Measurements from ENCODE around the gene AMH. TPM values are rescaled to one million over a fixed set of nuclear protein-coding genes. Genes with fewer than 3 reads are reported as not detected.
A peak's percentile ranks its signal among the peaks of the same experiment; 100 is the strongest.

Gene AMH
- total and polyA plus RNA-seq, 12 donors, result 0.15 to 1.0 (median 0.41) TPM

DNA sequence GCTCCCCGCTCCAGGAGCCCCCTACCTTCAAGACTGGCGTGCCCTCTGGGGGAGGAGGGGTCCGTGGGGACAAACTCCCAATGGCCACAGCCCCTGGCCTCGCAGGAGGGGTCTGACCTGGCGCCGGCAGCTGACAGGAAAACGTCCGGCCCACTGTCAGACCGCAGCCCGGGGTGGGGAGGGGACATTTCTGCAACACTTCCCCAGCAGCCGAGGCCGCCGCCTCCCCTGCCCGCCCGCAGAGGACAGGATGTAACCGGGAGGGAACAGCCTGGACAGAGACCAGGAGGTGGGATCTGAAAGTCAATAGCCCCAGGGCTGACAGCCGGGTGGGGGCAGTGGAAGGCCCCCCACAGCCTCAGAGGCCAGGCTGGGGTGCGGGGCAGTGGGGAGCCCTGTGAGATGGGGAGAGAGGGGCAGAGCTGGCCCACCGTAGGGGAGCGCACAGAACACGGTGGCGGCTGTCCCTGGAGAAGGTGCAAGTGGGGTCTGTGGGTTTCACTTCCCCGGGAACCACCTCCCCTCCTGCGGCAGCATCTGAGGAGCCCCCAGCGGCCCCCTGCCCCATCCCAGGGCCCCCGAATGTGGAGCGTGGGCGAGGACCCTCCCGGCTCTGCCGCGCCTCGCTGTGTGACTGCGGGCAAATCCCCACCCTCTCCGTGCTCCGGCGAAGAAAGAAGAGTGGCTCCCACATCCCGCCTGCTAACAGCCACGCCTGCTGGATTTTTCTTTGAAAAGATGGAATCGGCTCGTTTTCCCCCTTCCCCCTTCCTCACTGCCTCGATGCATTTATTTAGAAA, 33.1 kb downstream of the AMH start, which contains the start of gene PEAK3:
Gene PEAK3 (minus strand): TSS at position 114 of the 800 bp plus-strand sequence. CDS start 1,244 bp downstream, outside the sequence.
- Histone ChIP-seq H3K9me3 (no peaks in the 10 kb centered on the region), H3K36me3 (peaks cover 0 to 7% (median 0%) of the 10 kb centered on the region in 9 donors), H3K4me1 (peaks cover 2 to 16% (median 13%) of the 10 kb centered on the region in 9 donors), H3K27ac (peak within 1 kb of the TSS in 8 of 10 donors; percentile 11 to 87 (median 55)), H3K27me3 (peaks cover 0 to 21% (median 0%) of the 10 kb centered on the region in 7 donors), H3K4me3 (peak within 1 kb of the TSS; percentile 1 to 53 (median 48))
- DNase-seq (peak; percentile 81), ATAC-seq (peak; percentile 78 to 96 (median 92))
- WGBS, 2 donors, result 5 to 7% methylated on average over 40 to 41 of the region's 41 CpGs
- intact Hi-C loops (cut with DNase I), result loop anchor here in 2 of 10 donors (10.0 kb wide), 2 partner anchors 103 to 113 kb away; no protein-coding TSS in a partner anchor
- TF ChIP-seq, protein P1, sequence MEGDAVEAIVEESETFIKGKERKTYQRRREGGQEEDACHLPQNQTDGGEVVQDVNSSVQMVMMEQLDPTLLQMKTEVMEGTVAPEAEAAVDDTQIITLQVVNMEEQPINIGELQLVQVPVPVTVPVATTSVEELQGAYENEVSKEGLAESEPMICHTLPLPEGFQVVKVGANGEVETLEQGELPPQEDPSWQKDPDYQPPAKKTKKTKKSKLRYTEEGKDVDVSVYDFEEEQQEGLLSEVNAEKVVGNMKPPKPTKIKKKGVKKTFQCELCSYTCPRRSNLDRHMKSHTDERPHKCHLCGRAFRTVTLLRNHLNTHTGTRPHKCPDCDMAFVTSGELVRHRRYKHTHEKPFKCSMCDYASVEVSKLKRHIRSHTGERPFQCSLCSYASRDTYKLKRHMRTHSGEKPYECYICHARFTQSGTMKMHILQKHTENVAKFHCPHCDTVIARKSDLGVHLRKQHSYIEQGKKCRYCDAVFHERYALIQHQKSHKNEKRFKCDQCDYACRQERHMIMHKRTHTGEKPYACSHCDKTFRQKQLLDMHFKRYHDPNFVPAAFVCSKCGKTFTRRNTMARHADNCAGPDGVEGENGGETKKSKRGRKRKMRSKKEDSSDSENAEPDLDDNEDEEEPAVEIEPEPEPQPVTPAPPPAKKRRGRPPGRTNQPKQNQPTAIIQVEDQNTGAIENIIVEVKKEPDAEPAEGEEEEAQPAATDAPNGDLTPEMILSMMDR (IDR thresholded peaks at IDR 0.05), result no peak

DNA sequence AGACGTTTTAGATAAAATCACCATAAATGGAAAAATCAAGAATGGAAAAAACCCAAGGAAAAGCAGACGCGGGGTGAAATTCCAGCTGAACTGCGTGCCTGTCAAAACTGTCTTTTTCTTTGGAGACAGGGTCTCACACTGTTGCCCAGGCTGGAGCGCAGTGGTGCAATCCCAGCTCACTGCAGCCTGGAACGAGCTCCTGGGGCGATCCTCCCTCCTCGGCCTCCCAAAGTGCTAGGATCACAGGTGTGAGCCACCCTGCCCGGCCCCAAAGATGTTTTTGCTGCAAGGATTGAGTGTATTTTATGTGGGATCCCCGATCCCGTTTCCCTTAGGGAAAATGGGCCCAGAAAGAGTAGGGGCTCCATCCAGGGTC, 33.7 kb downstream of the AMH start:
- H3K4me3 ChIP-seq, result peak overlapping the region in 7 of 10 donors; percentile 31 to 53 (median 49)
- ATAC-seq (no peak), DNase-seq (no peak)
- TF ChIP-seq, protein P1 (IDR thresholded peaks at IDR 0.05), result no peak
- peaks cover 2 to 16% (median 13%) of the 10 kb centered on the region in 9 donors for H3K4me1 ChIP-seq
- peaks cover 0 to 5% (median 0%) of the 10 kb centered on the region in 9 donors for H3K36me3 ChIP-seq
- WGBS, 2 donors, result 71 to 72% methylated on average over 11 of the region's 11 CpGs
- intact Hi-C loops (cut with DNase I), result loop anchor here in 2 of 10 donors (10.0 kb wide), 2 partner anchors 102 to 112 kb away; no protein-coding TSS in a partner anchor
- peak overlapping the region in 1 of 10 donors; percentile 87 for H3K27ac ChIP-seq
- H3K9me3 ChIP-seq, result no peaks in the 10 kb centered on the region
- H3K27me3 ChIP-seq, result peaks cover 0 to 22% (median 0%) of the 10 kb centered on the region in 7 donors

DNA sequence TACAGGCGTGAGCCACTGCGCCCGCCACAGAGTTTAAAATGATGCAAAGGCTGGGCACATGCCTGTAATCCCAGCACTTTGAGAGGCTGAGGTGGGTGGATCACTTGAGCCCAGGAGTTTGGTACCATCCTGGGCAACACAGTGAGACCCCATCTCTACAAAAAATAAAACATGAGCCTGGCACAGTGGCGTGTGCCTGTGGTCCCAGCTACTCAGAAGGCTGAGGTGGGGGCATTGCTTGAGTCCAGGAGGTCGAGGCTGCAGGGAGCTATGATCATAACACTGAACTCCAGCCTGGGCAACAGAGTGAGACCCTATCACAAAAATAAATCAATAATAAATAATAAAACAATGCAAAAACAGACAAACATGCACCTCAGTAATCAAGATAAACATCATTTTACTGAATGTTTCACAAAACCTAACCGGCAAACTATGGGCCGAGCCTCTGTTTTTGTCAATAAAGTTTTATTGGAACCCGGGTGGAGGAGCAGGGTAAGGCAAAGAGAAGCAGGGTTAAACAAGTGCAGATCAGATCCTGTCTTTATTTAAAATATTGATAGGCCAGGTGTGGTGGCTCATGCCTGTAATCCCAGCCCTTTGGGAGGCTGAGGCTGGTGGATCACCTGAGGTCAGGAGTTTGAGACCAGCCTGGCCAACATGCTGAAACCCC, 34.8 kb downstream of the AMH start:
- H3K4me3 ChIP-seq, result no peak overlapping the region
- no peaks in the 10 kb centered on the region for H3K9me3 ChIP-seq
- intact Hi-C loops (cut with DNase I), result loop anchor here in 3 of 10 donors (2.0 to 10.0 kb wide), 3 partner anchors 27 to 111 kb away; no protein-coding TSS in a partner anchor
- WGBS, 2 donors, result 96% methylated on average over 8 of the region's 8 CpGs
- ATAC-seq, result no peak
- TF ChIP-seq, protein P1 (IDR thresholded peaks at IDR 0.05), result no peak
- DNase-seq, result no peak
- H3K27me3 ChIP-seq, result peaks cover 0 to 33% (median 10%) of the 10 kb centered on the region in 7 donors
- no peaks in the 10 kb centered on the region for H3K36me3 ChIP-seq
- H3K4me1 ChIP-seq, result peaks cover 2 to 25% (median 13%) of the 10 kb centered on the region in 9 donors
- no peak overlapping the region for H3K27ac ChIP-seq
